ENCODE results near the gene IRX5.

Gene IRX5

DNA sequence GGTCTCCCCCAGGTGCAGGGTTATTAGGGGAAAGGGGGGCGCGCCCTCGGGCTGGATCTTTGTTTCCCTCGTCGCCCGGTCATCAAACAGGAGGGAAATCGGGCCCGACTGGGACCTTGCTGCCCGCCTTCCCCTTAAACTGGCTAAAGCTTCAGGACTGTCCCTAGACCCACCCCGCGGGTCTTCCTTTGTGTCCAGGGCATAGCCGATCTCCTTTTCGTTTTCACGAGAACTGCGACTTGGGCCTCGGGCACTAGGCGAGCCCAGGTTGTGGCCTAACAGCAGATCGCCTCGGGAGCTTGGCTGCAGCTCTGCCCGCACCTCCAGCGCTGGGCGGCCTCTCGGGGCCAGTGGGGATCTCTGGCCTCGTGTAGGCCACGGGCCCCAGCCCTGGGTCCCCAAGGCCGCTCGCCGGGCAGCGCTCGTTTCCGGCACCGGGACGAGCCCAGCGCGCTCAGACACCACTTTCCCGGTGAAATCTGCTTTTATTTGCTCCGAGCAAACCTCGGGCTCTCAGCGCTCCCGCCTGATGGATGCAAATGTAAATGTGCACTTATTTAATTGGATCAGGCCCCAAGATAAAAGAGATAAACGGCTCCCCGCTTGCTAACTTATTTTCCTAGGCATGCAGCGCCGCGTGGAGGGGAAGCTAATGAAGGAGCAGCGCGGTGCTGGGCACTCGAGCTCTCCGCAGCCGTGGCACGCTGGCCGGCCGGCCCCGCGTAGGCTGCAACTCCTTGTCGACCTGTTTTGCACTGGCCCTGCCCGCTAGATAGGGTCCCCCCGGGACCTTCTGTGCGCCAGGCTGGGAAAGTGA, 7.8 kb downstream of the IRX5 start:
- TF ChIP-seq EZH2 (IDR thresholded peaks at IDR 0.05; ENCODE audit: borderline replicate concordance, low read length) = no peak
- TF ChIP-seq, protein P1, sequence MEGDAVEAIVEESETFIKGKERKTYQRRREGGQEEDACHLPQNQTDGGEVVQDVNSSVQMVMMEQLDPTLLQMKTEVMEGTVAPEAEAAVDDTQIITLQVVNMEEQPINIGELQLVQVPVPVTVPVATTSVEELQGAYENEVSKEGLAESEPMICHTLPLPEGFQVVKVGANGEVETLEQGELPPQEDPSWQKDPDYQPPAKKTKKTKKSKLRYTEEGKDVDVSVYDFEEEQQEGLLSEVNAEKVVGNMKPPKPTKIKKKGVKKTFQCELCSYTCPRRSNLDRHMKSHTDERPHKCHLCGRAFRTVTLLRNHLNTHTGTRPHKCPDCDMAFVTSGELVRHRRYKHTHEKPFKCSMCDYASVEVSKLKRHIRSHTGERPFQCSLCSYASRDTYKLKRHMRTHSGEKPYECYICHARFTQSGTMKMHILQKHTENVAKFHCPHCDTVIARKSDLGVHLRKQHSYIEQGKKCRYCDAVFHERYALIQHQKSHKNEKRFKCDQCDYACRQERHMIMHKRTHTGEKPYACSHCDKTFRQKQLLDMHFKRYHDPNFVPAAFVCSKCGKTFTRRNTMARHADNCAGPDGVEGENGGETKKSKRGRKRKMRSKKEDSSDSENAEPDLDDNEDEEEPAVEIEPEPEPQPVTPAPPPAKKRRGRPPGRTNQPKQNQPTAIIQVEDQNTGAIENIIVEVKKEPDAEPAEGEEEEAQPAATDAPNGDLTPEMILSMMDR (IDR thresholded peaks at IDR 0.05; ENCODE audit: low read length) = no peak
- Histone ChIP-seq H4K20me1 (ENCODE audit: insufficient read depth, low read length) (no peaks in the 10 kb centered on the region), H3K9ac (ENCODE audit: low read length) (no peak overlapping the region), H3F3A (ENCODE audit: insufficient read depth, low read length) (no peaks in the 10 kb centered on the region), H3K79me2 (ENCODE audit: insufficient read depth, low read length) (no peaks in the 10 kb centered on the region), H3K4me3 (ENCODE audit: low read depth, low read length, poor library complexity, severe bottlenecking) (no peak overlapping the region), H3K4me1 (ENCODE audit: insufficient read depth, low read length, severe bottlenecking) (no peaks in the 10 kb centered on the region), H3K9me3 (ENCODE audit: low read length) (no peaks in the 10 kb centered on the region), H3K36me3 (ENCODE audit: insufficient read depth, low read length) (no peaks in the 10 kb centered on the region; the same call in 1 of the 2 replicates), H3K9me2 (ENCODE audit: low read depth, low read length) (no peaks in the 10 kb centered on the region), H3K4me2 (ENCODE audit: low read length) (no peak overlapping the region), H2AFZ (ENCODE audit: low read length) (no peak overlapping the region), H3K27me3 (ENCODE audit: insufficient read depth, low read length) (no peaks in the 10 kb centered on the region), H3K27ac (ENCODE audit: low read depth, low read length, poor library complexity, severe bottlenecking) (no peak overlapping the region)

DNA sequence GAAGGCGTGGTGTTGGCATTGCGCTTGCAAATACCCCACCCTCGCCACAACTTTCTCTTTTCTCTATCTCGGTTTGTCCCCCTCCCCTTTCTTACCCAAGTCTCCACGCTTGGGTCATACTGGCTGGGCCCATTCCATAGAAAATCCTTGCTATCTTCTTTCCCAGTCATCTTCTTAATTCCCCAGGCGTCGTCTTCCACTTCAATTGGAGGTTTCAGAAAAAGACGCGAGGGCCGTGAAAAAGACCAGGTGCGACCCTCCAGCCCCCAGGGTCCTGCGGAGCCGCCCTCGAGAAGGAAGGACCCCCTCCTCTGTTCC, 8.3 kb downstream of the IRX5 start:
- Histone ChIP-seq H3K27ac (ENCODE audit: low read depth, low read length, poor library complexity, severe bottlenecking) (no peak overlapping the region), H4K20me1 (ENCODE audit: insufficient read depth, low read length) (no peaks in the 10 kb centered on the region), H3K36me3 (ENCODE audit: insufficient read depth, low read length) (no peaks in the 10 kb centered on the region), H3K9me2 (ENCODE audit: low read depth, low read length) (no peaks in the 10 kb centered on the region), H3K27me3 (ENCODE audit: insufficient read depth, low read length) (no peaks in the 10 kb centered on the region), H3F3A (ENCODE audit: insufficient read depth, low read length) (no peaks in the 10 kb centered on the region), H3K9me3 (ENCODE audit: low read length) (no peaks in the 10 kb centered on the region), H3K9ac (ENCODE audit: low read length) (no peak overlapping the region), H3K4me1 (ENCODE audit: insufficient read depth, low read length, severe bottlenecking) (no peaks in the 10 kb centered on the region), H3K4me3 (ENCODE audit: low read depth, low read length, poor library complexity, severe bottlenecking) (no peak overlapping the region), H3K4me2 (ENCODE audit: low read length) (no peak overlapping the region), H3K79me2 (ENCODE audit: insufficient read depth, low read length) (no peaks in the 10 kb centered on the region), H2AFZ (ENCODE audit: low read length) (no peak overlapping the region)
- TF ChIP-seq EZH2 (IDR thresholded peaks at IDR 0.05; ENCODE audit: borderline replicate concordance, low read length) = no peak
- TF ChIP-seq, protein P1 (IDR thresholded peaks at IDR 0.05; ENCODE audit: low read length) = no peak

DNA sequence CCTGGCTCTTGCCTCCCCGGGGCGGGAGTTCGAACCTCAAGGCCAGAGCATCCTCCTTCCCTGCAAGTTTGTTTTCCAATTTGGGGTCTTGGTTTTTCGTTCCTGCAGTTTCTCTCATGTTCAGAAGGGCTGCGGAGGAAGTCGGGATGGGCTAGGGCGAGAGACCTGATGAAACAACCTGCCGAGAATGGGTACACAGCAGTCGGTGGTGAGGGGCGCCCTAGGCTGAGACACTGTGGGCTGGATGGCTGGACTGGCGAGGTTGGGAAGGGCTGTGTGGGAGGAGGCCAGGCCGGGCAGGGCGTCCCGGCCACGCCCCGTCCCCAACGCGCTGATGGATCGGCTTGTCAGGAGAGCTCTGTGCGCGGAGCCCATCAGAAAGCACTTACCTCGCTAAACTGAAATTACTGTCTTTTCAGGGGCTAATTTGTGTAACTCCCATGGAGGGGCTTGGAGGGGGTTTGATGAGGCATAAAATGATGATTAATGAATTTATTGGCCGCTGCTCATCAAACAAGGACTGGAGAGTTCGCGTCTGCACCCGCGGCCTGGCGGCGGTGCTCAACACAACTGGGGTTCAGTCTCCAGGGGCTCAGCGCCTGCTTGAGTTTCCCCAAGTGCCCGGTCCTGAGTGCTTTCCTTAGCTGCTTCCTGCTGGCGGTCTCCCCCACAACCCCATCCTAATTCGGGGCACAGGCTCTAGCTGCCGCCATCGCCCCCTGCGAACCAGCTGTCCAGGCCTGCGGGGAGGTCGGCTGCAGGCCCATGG, 9.0 kb downstream of the IRX5 start:
- no peak overlapping the region for H3K9ac ChIP-seq (ENCODE audit: low read length)
- H3K4me3 ChIP-seq (ENCODE audit: low read depth, low read length, poor library complexity, severe bottlenecking) = no peak overlapping the region
- no peak overlapping the region for H3K4me2 ChIP-seq (ENCODE audit: low read length)
- H4K20me1 ChIP-seq (ENCODE audit: insufficient read depth, low read length) = no peaks in the 10 kb centered on the region
- H3K27me3 ChIP-seq (ENCODE audit: insufficient read depth, low read length) = no peaks in the 10 kb centered on the region
- TF ChIP-seq EZH2 (IDR thresholded peaks at IDR 0.05; ENCODE audit: borderline replicate concordance, low read length) = no peak
- TF ChIP-seq, protein P1 (IDR thresholded peaks at IDR 0.05; ENCODE audit: low read length) = no peak
- H2AFZ ChIP-seq (ENCODE audit: low read length) = no peak overlapping the region
- no peaks in the 10 kb centered on the region for H3F3A ChIP-seq (ENCODE audit: insufficient read depth, low read length)
- no peaks in the 10 kb centered on the region for H3K9me3 ChIP-seq (ENCODE audit: low read length)
- no peaks in the 10 kb centered on the region for H3K9me2 ChIP-seq (ENCODE audit: low read depth, low read length)
- H3K36me3 ChIP-seq (ENCODE audit: insufficient read depth, low read length) = no peaks in the 10 kb centered on the region
- no peaks in the 10 kb centered on the region for H3K4me1 ChIP-seq (ENCODE audit: insufficient read depth, low read length, severe bottlenecking)
- H3K79me2 ChIP-seq (ENCODE audit: insufficient read depth, low read length) = no peaks in the 10 kb centered on the region
- H3K27ac ChIP-seq (ENCODE audit: low read depth, low read length, poor library complexity, severe bottlenecking) = no peak overlapping the region

All from OCI-LY1 (cell line).